Gastroesophageal sphincter (tissue), 4 donors: ENCODE results near the gene OR10G4. TPM values are rescaled to one million over a fixed set of nuclear protein-coding genes. Genes with fewer than 3 reads are reported as not detected.
"Not testable (repeated sequence)": the region's sequence is repeated elsewhere in the genome, so short reads cannot be mapped to it uniquely, and the experiment has no call there.

Source experiments
- ATAC-seq: fragments of 150-250 bp; one replicate; pipeline ENCODE4 v1.9.1; 2016; ENCODE audit warnings: mild to moderate bottlenecking, moderate library complexity
- H3K27ac ChIP-seq, 4 donors: fragments of 200-600 bp; sonication (generic) in 3 of 4; 1 replicate in 3 of 4; 2 replicates in 1 of 4; pipeline ENCODE4 v1.5.1; 2016 to 2019
- H3K27me3 ChIP-seq: fragments of 200-600 bp; sonication (generic); one replicate; pipeline ENCODE4 v1.5.1; 2019
- H3K36me3 ChIP-seq, 2 donors: fragments of 200-600 bp; sonication (generic); one replicate each; pipeline ENCODE4 v1.5.1; 2019; ENCODE audit warnings: control low read depth in 1 of 2
- H3K4me1 ChIP-seq, 3 donors: fragments of 200-600 bp; sonication (generic); 1 replicate in 2 of 3; 2 replicates in 1 of 3; pipeline ENCODE4 v1.5.1; 2016 to 2019; ENCODE audit warnings: control low read depth in 2 of 3
- H3K4me3 ChIP-seq, 2 donors: fragments of 200-600 bp; sonication (generic); one replicate each; pipeline ENCODE4 v1.5.1; 2019; ENCODE audit warnings: mild to moderate bottlenecking in 1 of 2, moderate library complexity in 1 of 2
- H3K9me3 ChIP-seq, 3 donors: fragments of 200-600 bp; sonication (generic); one replicate each; pipeline ENCODE4 v1.5.1; 2017 to 2019; ENCODE audit warnings: control low read depth in 2 of 3
- CTCF ChIP-seq, 4 experiments: fragments of 200-600 bp in 2 of 4; fragments of 450-650 bp in 2 of 4; sonication (generic) in 1 of 4; IDR thresholded peaks; one replicate each; pipeline ENCODE4 v1.5.1; 2017 to 2019; ENCODE audit warnings: antibody characterized with exemption in 4 of 4, mild to moderate bottlenecking in 2 of 4, moderate library complexity in 2 of 4
- EP300 ChIP-seq: sonication (generic); formaldehyde crosslinking; IDR thresholded peaks from one replicate; pipeline ENCODE4 v1.6.1; 2017; ENCODE audit warnings: antibody characterized with exemption, mild to moderate bottlenecking
- POLR2A ChIP-seq, 2 donors: fragments of 450-650 bp; IDR thresholded peaks; one replicate each; pipeline ENCODE4 v1.6.1; 2017; ENCODE audit warnings: antibody characterized with exemption in 2 of 2, mild to moderate bottlenecking in 2 of 2, moderate library complexity in 1 of 2
- POLR2AphosphoS5 ChIP-seq: sonication (generic); formaldehyde crosslinking; IDR thresholded peaks from one replicate; pipeline ENCODE4 v1.6.1; 2017; ENCODE audit warnings: antibody characterized with exemption
- WGBS, 2 donors: methylation state at CpG; one replicate each; pipeline ENCODE4 v1.1.5; 2018; ENCODE audit warnings: low coverage in 1 of 2; 5-methylcytosine and 5-hydroxymethylcytosine counted together
- total RNA-seq, 4 donors: library from RNA; depleted of rRNA; stranded (reverse); fragments of >200 nt; gene quantifications; one replicate each; pipeline ENCODE4 v1.1.0, GENCODE V29; 2016

The OR10G4 gene
- total RNA-seq, 4 donors from 2014 or later: not detected

- 46 to 83% methylated on average over 1 of the region's 1 CpG for WGBS, 2 donors
- ATAC-seq: no peak
- H3K27ac ChIP-seq: no peak within 1 kb of the TSS
Measured at GRCh38 chr11:123995119-123995518, 17.7 kb upstream of the OR10G4 start, which contains the start of gene OR10G6. OR10G6 (minus strand) TSS chr11:123995161; CDS start chr11:123995161, 0 bp downstream.

DNA sequence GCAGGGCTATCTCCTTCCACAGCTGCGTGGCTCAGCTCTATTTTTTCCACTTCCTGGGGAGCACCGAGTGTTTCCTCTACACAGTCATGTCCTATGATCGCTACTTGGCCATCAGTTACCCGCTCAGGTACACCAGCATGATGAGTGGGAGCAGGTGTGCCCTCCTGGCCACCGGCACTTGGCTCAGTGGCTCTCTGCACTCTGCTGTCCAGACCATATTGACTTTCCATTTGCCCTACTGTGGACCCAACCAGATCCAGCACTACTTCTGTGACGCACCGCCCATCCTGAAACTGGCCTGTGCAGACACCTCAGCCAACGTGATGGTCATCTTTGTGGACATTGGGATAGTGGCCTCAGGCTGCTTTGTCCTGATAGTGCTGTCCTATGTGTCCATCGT is 3.0 kb downstream of the OR10G4 start:
- H3K4me1 ChIP-seq, H3K27me3 ChIP-seq, H3K36me3 ChIP-seq, ATAC-seq, H3K4me3 ChIP-seq, H3K9me3 ChIP-seq, H3K27ac ChIP-seq: not testable (repeated sequence)
- no CpG with 5 or more reads among the region's 9 CpGs for WGBS, 2 donors

More at GRCh38 chr11:123995119-123995518, 17.7 kb upstream of the OR10G4 start, which contains the start of gene OR10G6:
- H3K4me3 ChIP-seq: no peak within 1 kb of the TSS
- no peaks in the 10 kb centered on the region for H3K27me3 ChIP-seq
- TF ChIP-seq POLR2AphosphoS5: no peak
- no peak for TF ChIP-seq POLR2A (IDR thresholded peaks at IDR 0.05)
- H3K9me3 ChIP-seq: no peaks in the 10 kb centered on the region
- H3K4me1 ChIP-seq: no peaks in the 10 kb centered on the region
- H3K36me3 ChIP-seq: no peaks in the 10 kb centered on the region

DNA sequence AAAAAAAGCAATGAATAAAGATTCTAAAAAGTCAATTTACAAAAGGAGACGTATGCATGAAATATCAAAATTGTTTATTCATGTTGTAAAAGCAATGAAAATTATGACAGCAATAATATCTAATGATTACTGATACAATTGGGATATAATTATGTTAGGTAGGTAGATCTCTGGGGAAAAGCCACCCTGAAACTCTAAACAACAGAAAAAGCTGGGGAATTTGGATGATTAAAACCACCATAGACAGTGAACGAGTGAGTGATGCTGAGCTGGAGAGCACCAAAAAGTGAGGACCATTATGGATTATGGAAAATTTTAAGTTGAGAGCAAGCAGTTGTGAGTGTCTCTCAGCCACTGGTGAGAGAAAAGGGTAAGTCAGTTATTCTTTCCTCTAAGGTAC is 13.7 kb downstream of the OR10G4 start, which contains the start of gene OR10G8:
Gene OR10G8 (plus strand): TSS at position 301 of the 400 bp plus-strand sequence. CDS start 2,825 bp downstream, outside the sequence.
- Histone ChIP-seq H3K27ac (no peak within 1 kb of the TSS), H3K9me3 (no peaks in the 10 kb centered on the region), H3K4me1 (no peaks in the 10 kb centered on the region), H3K36me3 (no peaks in the 10 kb centered on the region), H3K4me3 (no peak within 1 kb of the TSS), H3K27me3 (no peaks in the 10 kb centered on the region)
- TF ChIP-seq CTCF (IDR thresholded peaks at IDR 0.05) (no peak), EP300 (no peak), POLR2A (IDR thresholded peaks at IDR 0.05) (no peak), POLR2AphosphoS5 (no peak)
- 30 to 49% methylated on average over 2 of the region's 2 CpGs for WGBS, 2 donors
- ATAC-seq: no peak

- Histone ChIP-seq H3K27ac (no peak overlapping the region), H3K9me3 (no peaks in the 10 kb centered on the region), H3K36me3 (no peaks in the 10 kb centered on the region), H3K4me3 (no peak overlapping the region), H3K4me1 (no peaks in the 10 kb centered on the region), H3K27me3 (no peaks in the 10 kb centered on the region)
- no peak for TF ChIP-seq POLR2A (IDR thresholded peaks at IDR 0.05)
- TF ChIP-seq EP300: no peak
- TF ChIP-seq CTCF (IDR thresholded peaks at IDR 0.05): no peak
- TF ChIP-seq POLR2AphosphoS5: no peak
- no peak for ATAC-seq
- 18 to 32% methylated on average over 1 of the region's 1 CpG for WGBS, 2 donors
Measured at GRCh38 chr11:124036666-124037065, 23.9 kb downstream of the OR10G4 start.

- Histone ChIP-seq H3K27me3 (no peaks in the 10 kb centered on the region), H3K36me3 (no peaks in the 10 kb centered on the region), H3K4me1 (no peaks in the 10 kb centered on the region), H3K9me3 (no peaks in the 10 kb centered on the region), H3K27ac (no peak overlapping the region), H3K4me3 (no peak overlapping the region)
- no peak for ATAC-seq
- 86% methylated on average over 1 of the region's 9 CpGs; no CpG with 5 or more reads in 1 of the 2 donors for WGBS, 2 donors
- TF ChIP-seq EP300 (no peak), POLR2AphosphoS5 (no peak), CTCF (IDR thresholded peaks at IDR 0.05) (no peak), POLR2A (IDR thresholded peaks at IDR 0.05) (no peak)
Measured at GRCh38 chr11:124039557-124039956, 26.8 kb downstream of the OR10G4 start.

GRCh38 chr11:124041254-124041653 is 28.5 kb downstream of the OR10G4 start, which contains the start of gene OR10G7:
OR10G7 (minus strand) TSS chr11:124041325; CDS start chr11:124039001, 2,324 bp downstream.
- no peak within 1 kb of the TSS for H3K4me3 ChIP-seq
- no peak for ATAC-seq
- 0 to 6% methylated on average over 1 of the region's 1 CpG for WGBS, 2 donors
- H3K27me3 ChIP-seq: no peaks in the 10 kb centered on the region
- TF ChIP-seq POLR2A (IDR thresholded peaks at IDR 0.05) (no peak), POLR2AphosphoS5 (no peak)
- H3K4me1 ChIP-seq: no peaks in the 10 kb centered on the region
- no peaks in the 10 kb centered on the region for H3K36me3 ChIP-seq
- no peak within 1 kb of the TSS for H3K27ac ChIP-seq
- H3K9me3 ChIP-seq: no peaks in the 10 kb centered on the region
